ENCODE results near the gene FREM3. TPM values are rescaled to one million over a fixed set of nuclear protein-coding genes. Genes with fewer than 3 reads are reported as not detected.

The FREM3 gene
- total RNA-seq, 1 donor from 2014 or later: not detected

GRCh38 chr4:143555676-143556075 lies 144.8 kb downstream of the FREM3 start:
- Histone ChIP-seq H3K4me3 (no peak overlapping the region), H3K9me3 (no peaks in the 10 kb centered on the region), H3K27ac (no peak overlapping the region), H3K27me3 (no peaks in the 10 kb centered on the region), H3K36me3 (peaks cover 3 to 26% of the 10 kb centered on the region in 2 donors), H3K4me1 (peaks cover 6% of the 10 kb centered on the region)
- no peak for TF ChIP-seq POLR2AphosphoS5 (IDR thresholded peaks at IDR 0.05; ENCODE audit: insufficient read depth in 1 of 2, low read depth in 1 of 2)
- TF ChIP-seq, protein P1, sequence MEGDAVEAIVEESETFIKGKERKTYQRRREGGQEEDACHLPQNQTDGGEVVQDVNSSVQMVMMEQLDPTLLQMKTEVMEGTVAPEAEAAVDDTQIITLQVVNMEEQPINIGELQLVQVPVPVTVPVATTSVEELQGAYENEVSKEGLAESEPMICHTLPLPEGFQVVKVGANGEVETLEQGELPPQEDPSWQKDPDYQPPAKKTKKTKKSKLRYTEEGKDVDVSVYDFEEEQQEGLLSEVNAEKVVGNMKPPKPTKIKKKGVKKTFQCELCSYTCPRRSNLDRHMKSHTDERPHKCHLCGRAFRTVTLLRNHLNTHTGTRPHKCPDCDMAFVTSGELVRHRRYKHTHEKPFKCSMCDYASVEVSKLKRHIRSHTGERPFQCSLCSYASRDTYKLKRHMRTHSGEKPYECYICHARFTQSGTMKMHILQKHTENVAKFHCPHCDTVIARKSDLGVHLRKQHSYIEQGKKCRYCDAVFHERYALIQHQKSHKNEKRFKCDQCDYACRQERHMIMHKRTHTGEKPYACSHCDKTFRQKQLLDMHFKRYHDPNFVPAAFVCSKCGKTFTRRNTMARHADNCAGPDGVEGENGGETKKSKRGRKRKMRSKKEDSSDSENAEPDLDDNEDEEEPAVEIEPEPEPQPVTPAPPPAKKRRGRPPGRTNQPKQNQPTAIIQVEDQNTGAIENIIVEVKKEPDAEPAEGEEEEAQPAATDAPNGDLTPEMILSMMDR (IDR thresholded peaks at IDR 0.05): no peak
- no peak for TF ChIP-seq POLR2A (IDR thresholded peaks at IDR 0.05)
- no peak for DNase-seq (ENCODE audit: extremely low spot score in 2 of 2)
- intact Hi-C loops (cut with DNase I): no loop called here

- H3K4me1 ChIP-seq: peaks cover 6% of the 10 kb centered on the region
- H3K4me3 ChIP-seq: no peak overlapping the region
- no peak for TF ChIP-seq POLR2AphosphoS5 (IDR thresholded peaks at IDR 0.05; ENCODE audit: insufficient read depth in 1 of 2, low read depth in 1 of 2)
- no peak for TF ChIP-seq POLR2A (IDR thresholded peaks at IDR 0.05)
- TF ChIP-seq, protein P1 (IDR thresholded peaks at IDR 0.05): no peak
- H3K27ac ChIP-seq: no peak overlapping the region
- no peaks in the 10 kb centered on the region for H3K9me3 ChIP-seq
- DNase-seq (ENCODE audit: extremely low spot score in 2 of 2): no peak
- peaks cover 3 to 30% of the 10 kb centered on the region in 2 donors for H3K36me3 ChIP-seq
- H3K27me3 ChIP-seq: no peaks in the 10 kb centered on the region
- intact Hi-C loops (cut with DNase I): no loop called here
Observed at GRCh38 chr4:143554728-143555597, 145.5 kb downstream of the FREM3 start.

- no peaks in the 10 kb centered on the region for H3K9me3 ChIP-seq
- H3K4me3 ChIP-seq: no peak overlapping the region
- no peaks in the 10 kb centered on the region for H3K27me3 ChIP-seq
- TF ChIP-seq, protein P1 (IDR thresholded peaks at IDR 0.05): no peak
- TF ChIP-seq POLR2A (IDR thresholded peaks at IDR 0.05) (no peak), POLR2AphosphoS5 (IDR thresholded peaks at IDR 0.05; ENCODE audit: insufficient read depth in 1 of 2, low read depth in 1 of 2) (no peak)
- H3K27ac ChIP-seq: no peak overlapping the region
- peaks cover 3 to 73% of the 10 kb centered on the region in 2 donors for H3K36me3 ChIP-seq
- intact Hi-C loops (cut with DNase I): no loop called here
- DNase-seq (ENCODE audit: extremely low spot score in 2 of 2): no peak
- no peaks in the 10 kb centered on the region for H3K4me1 ChIP-seq
Observed at GRCh38 chr4:143549928-143550327, 150.5 kb downstream of the FREM3 start.

- TF ChIP-seq, protein P1 (IDR thresholded peaks at IDR 0.05): no peak
- no peak for TF ChIP-seq POLR2AphosphoS5 (IDR thresholded peaks at IDR 0.05; ENCODE audit: insufficient read depth in 1 of 2, low read depth in 1 of 2)
- no peak for TF ChIP-seq POLR2A (IDR thresholded peaks at IDR 0.05)
- Histone ChIP-seq H3K27ac (no peak overlapping the region), H3K9me3 (no peaks in the 10 kb centered on the region), H3K4me1 (no peaks in the 10 kb centered on the region), H3K36me3 (peaks cover 0 to 68% of the 10 kb centered on the region in 2 donors), H3K27me3 (no peaks in the 10 kb centered on the region), H3K4me3 (no peak overlapping the region)
- intact Hi-C loops (cut with DNase I): no loop called here
- DNase-seq (ENCODE audit: extremely low spot score in 2 of 2): no peak
Observed at GRCh38 chr4:143539670-143540023, 160.8 kb downstream of the FREM3 start.

Measured in vagina (tissue), 2 donors.